Endothelial cell of umbilical vein (primary cell): ENCODE results near the gene MTMR3. TPM values are rescaled to one million over a fixed set of nuclear protein-coding genes. Genes with fewer than 3 reads are reported as not detected.

Experiments
- BruUV-seq: library from RNA; stranded (reverse); fragments of 400-500 nt; replicated peaks from 2 replicates; lab custom pipeline; 2021; lab: Mats Ljungman, UMichigan
- CTCF ChIA-PET: fragments of 300-600, 350-600 bp; sonication (Branson Sonifier 250); formaldehyde crosslinking; loops from one replicate; lab custom pipeline; 2021; ENCODE audit warnings: antibody characterized with exemption, inconsistent platforms; lab: Charles Lee
- POLR2A ChIA-PET: fragments of 300-600, 350-600 bp; sonication (Branson Sonifier 250); formaldehyde crosslinking; loops from one replicate; lab custom pipeline; 2021; ENCODE audit warnings: antibody characterized with exemption, inconsistent platforms; lab: Charles Lee
- DNase-seq: peaks from one replicate; pipeline ENCODE4 v3.0.0-alpha.2; 2011; ENCODE audit warnings: low read depth, low spot score
- FAIRE-seq: peaks from 2 replicates; lab custom pipeline; 2011; peaks lifted over from hg19 to GRCh38; lab: Jason Lieb, UNC
- H2AFZ ChIP-seq: 2 replicates; pipeline ENCODE4 v1.6.0; 2012; ENCODE audit warnings: low read depth, low read length, control low read depth, inconsistent platforms
- H3K27ac ChIP-seq: 2 replicates; pipeline ENCODE4 v1.5.1; 2011; ENCODE audit warnings: low read depth, mild to moderate bottlenecking, control low read depth, low read length, moderate library complexity; ENCODE audit not compliant: insufficient read depth
- H3K27me3 ChIP-seq, 2 experiments: 2 replicates each; pipeline versions ENCODE4 v1.6.0 to v1.6.1; 2011; ENCODE audit warnings: low read length in 2 of 2, mixed read lengths in 1 of 2; ENCODE audit not compliant: control insufficient read depth in 2 of 2, insufficient read depth in 2 of 2
- H3K36me3 ChIP-seq, 2 experiments: 2 replicates in 1 of 2; 3 replicates in 1 of 2; pipeline ENCODE4 v1.5.1; 2011; ENCODE audit warnings: low read length in 2 of 2, mild to moderate bottlenecking in 1 of 2, moderate library complexity in 1 of 2; ENCODE audit not compliant: control insufficient read depth in 2 of 2, insufficient read depth in 2 of 2; ENCODE audit errors: extremely low read depth in 1 of 2
- H3K4me1 ChIP-seq: 3 replicates; pipeline ENCODE4 v1.5.1; 2011; ENCODE audit warnings: mild to moderate bottlenecking, low read length; ENCODE audit not compliant: control insufficient read depth, insufficient read depth; ENCODE audit errors: extremely low read depth
- H3K4me2 ChIP-seq: 2 replicates; pipeline ENCODE4 v1.6.1; 2011; ENCODE audit warnings: low read length, control low read depth, mixed read lengths; ENCODE audit not compliant: insufficient read depth
- H3K4me3 ChIP-seq, 3 experiments: fragments of 200-600 bp in 1 of 3; sonication (generic), shearing (Covaris generic) in 1 of 3; replicated peaks in 1 of 3; 2 replicates each; pipeline ENCODE4 v1.5.1; 2011 to 2016; ENCODE audit warnings: control low read depth in 3 of 3, low read length in 3 of 3, mild to moderate bottlenecking in 2 of 3, inconsistent platforms in 1 of 3, low read depth in 1 of 3, moderate library complexity in 1 of 3; ENCODE audit not compliant: insufficient read depth in 1 of 3
- H3K79me2 ChIP-seq: 2 replicates; pipeline ENCODE4 v1.6.0; 2012; ENCODE audit warnings: low read length, inconsistent platforms; ENCODE audit not compliant: control insufficient read depth, insufficient read depth
- H3K9ac ChIP-seq: replicated peaks from 2 replicates; pipeline ENCODE3; 2011; ENCODE audit warnings: low read length, control low read depth; ENCODE audit not compliant: insufficient read depth; ENCODE audit errors: extremely low read depth
- H3K9me1 ChIP-seq: replicated peaks from 3 replicates; pipeline ENCODE4 v1.6.0; 2011; ENCODE audit warnings: mild to moderate bottlenecking, low read length; ENCODE audit not compliant: control insufficient read depth, insufficient read depth; ENCODE audit errors: extremely low read depth
- H3K9me3 ChIP-seq: replicated peaks from 2 replicates; pipeline ENCODE4 v1.5.1; 2012; ENCODE audit warnings: low read length, inconsistent platforms; ENCODE audit not compliant: control insufficient read depth, insufficient read depth
- H4K20me1 ChIP-seq: replicated peaks from 2 replicates; pipeline ENCODE3; 2011; ENCODE audit warnings: mild to moderate bottlenecking, low read length; ENCODE audit not compliant: control insufficient read depth, insufficient read depth; ENCODE audit errors: extremely low read depth
- CTCF ChIP-seq, 2 donors: IDR thresholded peaks; 1 replicate in 1 of 2; 2 replicates in 1 of 2; pipeline ENCODE4 v1.5.1; 2011; ENCODE audit warnings: low read length in 2 of 2, mild to moderate bottlenecking in 2 of 2, moderate library complexity in 2 of 2, control low read depth in 1 of 2, inconsistent platforms in 1 of 2, low read depth in 1 of 2; ENCODE audit not compliant: insufficient read depth in 1 of 2; ENCODE audit errors: extremely low read depth in 1 of 2
- FOS ChIP-seq: IDR thresholded peaks from 2 replicates; pipeline ENCODE4 v1.6.1; 2011; ENCODE audit warnings: mild to moderate bottlenecking, low read length, moderate library complexity, borderline replicate concordance; ENCODE audit not compliant: insufficient read depth
- GATA2 ChIP-seq: IDR thresholded peaks from 2 replicates; pipeline ENCODE4 v1.7.0; 2011; ENCODE audit warnings: low read depth, mild to moderate bottlenecking, moderate library complexity, mixed read lengths, low read length; ENCODE audit not compliant: insufficient read length, insufficient read depth
- JUN ChIP-seq: IDR thresholded peaks from 2 replicates; pipeline ENCODE4 v1.6.1; 2011; ENCODE audit warnings: borderline replicate concordance, low read depth; ENCODE audit not compliant: insufficient read length, insufficient read depth
- POLR2A ChIP-seq: IDR thresholded peaks from 2 replicates; pipeline ENCODE4 v1.6.1; 2012; ENCODE audit warnings: low read depth, mild to moderate bottlenecking, control low read depth, low read length
- POLR2AphosphoS5 ChIP-seq: IDR thresholded peaks from 2 replicates; pipeline ENCODE4 v1.6.1; 2012; ENCODE audit warnings: low read depth, mild to moderate bottlenecking, control low read depth, low read length, moderate library complexity; ENCODE audit not compliant: insufficient read depth
- dilution Hi-C: fragments of 300-500 bp; cut with MboI; formaldehyde crosslinking; loops from one replicate; pipeline ENCODE4 v1.15.0; 2019; ENCODE audit warnings: low sequenced_read_pairs; ENCODE audit not compliant: extremely low pct_ligation_motif_present
- intact Hi-C: fragments of 100-400 bp; cut with micrococcal nuclease; formaldehyde crosslinking; loops from one replicate; pipeline ENCODE4 v1.10.0; 2022
- polyA plus RNA-seq, 4 experiments: library from polyadenylated mRNA; depleted of rRNA in 3 of 4; stranded (reverse) in 3 of 4; unstranded in 1 of 4; fragments of >200 nt; gene quantifications; 2 replicates each; pipeline versions ENCODE4 v1.2.1 to v1.2.3, GENCODE V29; 2011 to 2012; ENCODE audit warnings: missing spikeins in 1 of 4
- total RNA-seq: library from RNA; stranded (reverse); gene quantifications from 2 replicates; pipeline ENCODE4 v1.2.3, GENCODE V29; 2021
- TF ChIP-seq, protein P1 (sequence below): IDR thresholded peaks from 2 replicates; pipeline ENCODE4 v1.6.1; 2011; ENCODE audit not compliant: insufficient read depth, insufficient read length

MTMR3 gene
- total and polyA plus RNA-seq, 2 donors (not counting 3 experiments of a cell fraction or from before 2014, with no cell fraction given): 30.1 to 36.5 TPM

- no peak overlapping the region for H3K4me2 ChIP-seq
- ChIA-PET POLR2A (no interaction called here), CTCF (interaction anchor here (0.7 kb wide), 1 partner anchor 62 kb away, joined by 3 read pairs; no protein-coding TSS in a partner anchor)
- no peaks in the 10 kb centered on the region for H3K9me1 ChIP-seq
- H3K9me3 ChIP-seq: no peaks in the 10 kb centered on the region
- BruUV-seq: no TSS peak
- no peak for TF ChIP-seq JUN
- TF ChIP-seq, protein P1, sequence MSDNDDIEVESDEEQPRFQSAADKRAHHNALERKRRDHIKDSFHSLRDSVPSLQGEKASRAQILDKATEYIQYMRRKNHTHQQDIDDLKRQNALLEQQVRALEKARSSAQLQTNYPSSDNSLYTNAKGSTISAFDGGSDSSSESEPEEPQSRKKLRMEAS: no peak
- no peak for TF ChIP-seq POLR2AphosphoS5
- DNase-seq (no peak), FAIRE-seq (no peak)
- no peaks in the 10 kb centered on the region for H3K4me1 ChIP-seq
- H4K20me1 ChIP-seq: peaks cover 5% of the 10 kb centered on the region
- no peaks in the 10 kb centered on the region for H3K36me3 ChIP-seq
- H3K27me3 ChIP-seq: no peaks in the 10 kb centered on the region
- H2AFZ ChIP-seq: no peak overlapping the region
- intact Hi-C loops: no loop called here
- H3K79me2 ChIP-seq: peaks cover 20% of the 10 kb centered on the region
- no peak overlapping the region for H3K4me3 ChIP-seq
- dilution Hi-C loops: no loop called here
- H3K9ac ChIP-seq: no peak overlapping the region
- no peak overlapping the region for H3K27ac ChIP-seq
Observed at GRCh38 chr22:29945435-29945834, 62.5 kb downstream of the MTMR3 start.

- H3K4me1 ChIP-seq: no peaks in the 10 kb centered on the region
- CTCF ChIA-PET: interaction anchor here (2.3 kb wide), 1 partner anchor 59 kb away, joined by 10 read pairs; no protein-coding TSS in a partner anchor
- peaks cover 16% of the 10 kb centered on the region for H3K79me2 ChIP-seq
- dilution Hi-C loops: no loop called here
- H3K27me3 ChIP-seq: no peaks in the 10 kb centered on the region
- H3K9me3 ChIP-seq: no peaks in the 10 kb centered on the region
- BruUV-seq: no TSS peak
- H3K4me3 ChIP-seq: no peak overlapping the region
- no peak for DNase-seq
- no peak overlapping the region for H3K27ac ChIP-seq
- intact Hi-C loops: no loop called here
- H3K36me3 ChIP-seq: no peaks in the 10 kb centered on the region
- POLR2A ChIA-PET: no interaction called here
- H3K4me2 ChIP-seq: no peak overlapping the region
- H3K9ac ChIP-seq: no peak overlapping the region
- H2AFZ ChIP-seq: no peak overlapping the region
- FAIRE-seq: no peak
- peaks cover 2% of the 10 kb centered on the region for H4K20me1 ChIP-seq
- TF ChIP-seq CTCF (IDR thresholded peaks at IDR 0.05; ENCODE audit: extremely low read depth in 1 of 2, insufficient read depth in 1 of 2, low read depth in 1 of 2, low read length in 2 of 2): no peak
- TF ChIP-seq FOS: no peak
- TF ChIP-seq POLR2A: no peak
- TF ChIP-seq JUN: no peak
- TF ChIP-seq GATA2: no peak
- H3K9me1 ChIP-seq: no peaks in the 10 kb centered on the region
Observed at GRCh38 chr22:29946220-29946619, 63.2 kb downstream of the MTMR3 start.
